Measurements from ENCODE around the gene CHKB. TPM values are rescaled to one million over a fixed set of nuclear protein-coding genes. Genes with fewer than 3 reads are reported as not detected.

CHKB gene
- total and polyA plus RNA-seq, 2 of the 4 experiments (the other 2 are of a cell fraction), result 8.1 to 36.9 TPM

DNA sequence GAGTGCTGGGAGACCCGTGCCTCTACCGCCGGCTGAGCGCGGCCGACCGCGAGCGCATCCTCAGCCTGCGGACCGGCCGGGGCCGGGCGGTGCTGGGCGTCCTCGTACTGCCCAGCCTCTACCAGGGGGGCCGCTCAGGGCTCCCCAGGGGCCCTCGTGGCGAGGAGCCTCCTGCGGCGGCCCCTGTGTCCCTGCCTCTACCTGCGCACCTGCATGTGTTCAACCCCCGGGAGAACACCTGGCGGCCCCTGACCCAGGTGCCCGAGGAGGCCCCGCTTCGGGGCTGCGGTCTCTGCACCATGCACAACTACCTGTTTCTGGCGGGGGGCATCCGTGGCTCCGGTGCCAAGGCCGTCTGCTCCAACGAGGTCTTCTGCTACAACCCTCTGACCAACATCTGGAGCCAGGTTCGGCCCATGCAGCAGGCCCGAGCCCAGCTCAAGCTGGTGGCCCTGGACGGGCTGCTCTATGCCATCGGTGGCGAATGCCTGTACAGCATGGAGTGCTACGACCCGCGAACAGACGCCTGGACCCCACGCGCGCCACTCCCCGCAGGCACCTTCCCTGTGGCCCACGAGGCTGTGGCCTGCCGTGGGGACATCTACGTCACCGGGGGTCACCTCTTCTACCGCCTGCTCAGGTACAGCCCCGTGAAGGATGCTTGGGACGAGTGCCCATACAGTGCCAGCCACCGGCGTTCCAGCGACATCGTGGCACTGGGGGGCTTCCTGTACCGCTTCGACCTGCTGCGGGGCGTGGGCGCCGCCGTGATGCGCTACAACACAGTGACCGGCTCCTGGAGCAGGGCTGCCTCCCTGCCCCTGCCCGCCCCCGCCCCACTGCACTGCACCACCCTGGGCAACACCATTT is 33.5 kb downstream of the CHKB start:
- H4K8ac ChIP-seq (ENCODE audit: low read depth in 2 of 2, low read length in 2 of 2), result no peak overlapping the region
- no peak overlapping the region for H3K9ac ChIP-seq (ENCODE audit: low read depth, low read length)
- H3K9me1 ChIP-seq (ENCODE audit: insufficient read depth, low read length), result no peaks in the 10 kb centered on the region
- no peaks in the 10 kb centered on the region for H3K79me1 ChIP-seq (ENCODE audit: low read depth in 1 of 2, low read length in 2 of 2)
- H3K23ac ChIP-seq (ENCODE audit: low read depth, low read length), result no peak overlapping the region
- no peak overlapping the region for H3K18ac ChIP-seq (ENCODE audit: low read depth, low read length)
- no peak overlapping the region for H2BK5ac ChIP-seq (ENCODE audit: low read depth, low read length, poor library complexity, severe bottlenecking)
- H3K56ac ChIP-seq (ENCODE audit: extremely low read depth, insufficient read depth, low read length), result no peak overlapping the region
- no peaks in the 10 kb centered on the region for H4K20me1 ChIP-seq (ENCODE audit: insufficient read depth, low read length)
- H2AK9ac ChIP-seq (replicated peaks; ENCODE audit: low read depth, low read length, poor library complexity), result no peak overlapping the region
- 64% methylated on average over 65 of the region's 68 CpGs; no CpG with 5 or more reads in 1 of the 2 experiments for WGBS, 2 experiments (ENCODE audit: extremely low coverage in 2 of 2, insufficient read length in 1 of 2)
- no peaks in the 10 kb centered on the region for H3K9me3 ChIP-seq (ENCODE audit: control insufficient read depth, insufficient read depth, low read length)
- intact Hi-C loops (cut with micrococcal nuclease) (no loop called here), in situ Hi-C loops (cut with MboI; ENCODE audit: low sequenced_read_pairs) (no loop called here), dilution Hi-C loops (cut with HindIII; ENCODE audit: low sequenced_read_pairs, unreplicated experiment) (no loop called here)
- H3K4me2 ChIP-seq (ENCODE audit: low read depth, low read length), result no peak overlapping the region
- no peak overlapping the region for H2AFZ ChIP-seq (replicated peaks; ENCODE audit: low read length, poor library complexity)
- no peak overlapping the region for H3K4me3 ChIP-seq (ENCODE audit: insufficient read depth, low read depth, low read length)
- no TSS peak for BruUV-seq (replicated peaks)
- CTCF ChIA-PET, result no interaction called here
- DNase-seq, result no peak
- H2BK15ac ChIP-seq (ENCODE audit: low read depth, low read length), result no peak overlapping the region
- no peak overlapping the region for H3K4ac ChIP-seq (ENCODE audit: low read depth, low read length)
- no peak overlapping the region for H3K14ac ChIP-seq (replicated peaks; ENCODE audit: low read depth, low read length)
- no peaks in the 10 kb centered on the region; the same call in 1 of the 2 replicates for H3K4me1 ChIP-seq (ENCODE audit: control insufficient read depth, insufficient read depth, low read length)
- no peak overlapping the region for H2BK120ac ChIP-seq (ENCODE audit: low read depth, low read length)
- no peaks in the 10 kb centered on the region for H3K36me3 ChIP-seq (ENCODE audit: control insufficient read depth, insufficient read depth, low read length)
- no peak overlapping the region for H4K91ac ChIP-seq (ENCODE audit: insufficient read depth, low read depth, low read length)
- H2BK20ac ChIP-seq (ENCODE audit: low read depth, low read length), result no peak overlapping the region
- no peak for ATAC-seq (ENCODE audit: low read depth)
- no peak overlapping the region for H2AK5ac ChIP-seq (ENCODE audit: low read depth, low read length)
- POLR2A ChIA-PET (ENCODE audit: unreplicated experiment), result no interaction called here
- TF ChIP-seq MAZ (IDR thresholded peaks at IDR 0.05; ENCODE audit: borderline replicate concordance, low read depth, low read length) (no peak), CHD1 (IDR thresholded peaks at IDR 0.05; ENCODE audit: low read depth, low read length) (no peak), RFX5 (IDR thresholded peaks at IDR 0.05; ENCODE audit: low read depth, low read length) (no peak), CEBPB (IDR thresholded peaks at IDR 0.05; ENCODE audit: low read depth, low read length) (no peak), RCOR1 (IDR thresholded peaks at IDR 0.05; ENCODE audit: insufficient replicate concordance, low read length) (no peak)
- TF ChIP-seq, protein P1, sequence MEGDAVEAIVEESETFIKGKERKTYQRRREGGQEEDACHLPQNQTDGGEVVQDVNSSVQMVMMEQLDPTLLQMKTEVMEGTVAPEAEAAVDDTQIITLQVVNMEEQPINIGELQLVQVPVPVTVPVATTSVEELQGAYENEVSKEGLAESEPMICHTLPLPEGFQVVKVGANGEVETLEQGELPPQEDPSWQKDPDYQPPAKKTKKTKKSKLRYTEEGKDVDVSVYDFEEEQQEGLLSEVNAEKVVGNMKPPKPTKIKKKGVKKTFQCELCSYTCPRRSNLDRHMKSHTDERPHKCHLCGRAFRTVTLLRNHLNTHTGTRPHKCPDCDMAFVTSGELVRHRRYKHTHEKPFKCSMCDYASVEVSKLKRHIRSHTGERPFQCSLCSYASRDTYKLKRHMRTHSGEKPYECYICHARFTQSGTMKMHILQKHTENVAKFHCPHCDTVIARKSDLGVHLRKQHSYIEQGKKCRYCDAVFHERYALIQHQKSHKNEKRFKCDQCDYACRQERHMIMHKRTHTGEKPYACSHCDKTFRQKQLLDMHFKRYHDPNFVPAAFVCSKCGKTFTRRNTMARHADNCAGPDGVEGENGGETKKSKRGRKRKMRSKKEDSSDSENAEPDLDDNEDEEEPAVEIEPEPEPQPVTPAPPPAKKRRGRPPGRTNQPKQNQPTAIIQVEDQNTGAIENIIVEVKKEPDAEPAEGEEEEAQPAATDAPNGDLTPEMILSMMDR (conservative IDR thresholded peaks at IDR 0.05; ENCODE audit: low read depth, low read length), result no peak
- TF ChIP-seq, protein P2, sequence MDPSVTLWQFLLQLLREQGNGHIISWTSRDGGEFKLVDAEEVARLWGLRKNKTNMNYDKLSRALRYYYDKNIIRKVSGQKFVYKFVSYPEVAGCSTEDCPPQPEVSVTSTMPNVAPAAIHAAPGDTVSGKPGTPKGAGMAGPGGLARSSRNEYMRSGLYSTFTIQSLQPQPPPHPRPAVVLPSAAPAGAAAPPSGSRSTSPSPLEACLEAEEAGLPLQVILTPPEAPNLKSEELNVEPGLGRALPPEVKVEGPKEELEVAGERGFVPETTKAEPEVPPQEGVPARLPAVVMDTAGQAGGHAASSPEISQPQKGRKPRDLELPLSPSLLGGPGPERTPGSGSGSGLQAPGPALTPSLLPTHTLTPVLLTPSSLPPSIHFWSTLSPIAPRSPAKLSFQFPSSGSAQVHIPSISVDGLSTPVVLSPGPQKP (IDR thresholded peaks at IDR 0.05; ENCODE audit: borderline replicate concordance, low read depth, low read length), result no peak
- no peak overlapping the region for H3K27ac ChIP-seq (ENCODE audit: insufficient read depth, low read length)
- H4K5ac ChIP-seq (ENCODE audit: low read depth, low read length), result no peak overlapping the region
- H3K27me3 ChIP-seq (ENCODE audit: control insufficient read depth, insufficient read depth, low read length), result peaks cover 79% of the 10 kb centered on the region
